ENCODE measurements around the gene ZBTB20. TPM values are rescaled to one million over a fixed set of nuclear protein-coding genes. Genes with fewer than 3 reads are reported as not detected.

Gene ZBTB20
- total and polyA plus RNA-seq, 10 of the 15 experiments (the other 5 are each of a cell fraction or from before 2014, with no cell fraction given), result 0.20 to 5.5 (median 2.2) TPM

GRCh38 chr3:115099134-115099985, 47.7 kb downstream of the ZBTB20 start:
- no peaks in the 10 kb centered on the region for H3K27me3 ChIP-seq (replicated peaks in 1 of 2; ENCODE audit: control insufficient read depth in 2 of 2, insufficient read depth in 2 of 2, low read length in 1 of 2)
- no peaks in the 10 kb centered on the region for H3K9me3 ChIP-seq (replicated peaks; ENCODE audit: control insufficient read depth, insufficient read depth, low read length)
- peak overlapping the region; percentile 23; the same call in 1 of the 2 replicates for H3K4me3 ChIP-seq
- BruUV-seq (replicated peaks), result no TSS peak
- in situ Hi-C loops (cut with MboI), result loop anchor here (10.0 kb wide), 1 partner anchor 595 kb away; no protein-coding TSS in a partner anchor
- H3K27ac ChIP-seq (ENCODE audit: control insufficient read depth, insufficient read depth), result no peak overlapping the region
- H4K20me1 ChIP-seq (ENCODE audit: control insufficient read depth, insufficient read depth), result no peaks in the 10 kb centered on the region
- no peak for FAIRE-seq
- ChIA-PET POLR2A (no interaction called here), RAD21 (ENCODE audit: unreplicated experiment) (no interaction called here), SMC1A (ENCODE audit: uncharacterized antibody, unreplicated experiment) (interaction anchor here (0.7 to 1.1 kb wide), 2 partner anchors 44 to 640 kb away, joined by 3 to 4 read pairs; no protein-coding TSS in a partner anchor), CTCF (interaction anchor here (0.6 to 1.3 kb wide), 2 partner anchors 16 to 838 kb away, joined by 3 read pairs; no protein-coding TSS in a partner anchor)
- intact Hi-C loops (cut with micrococcal nuclease; ENCODE audit: unreplicated experiment), result loop anchor here (10.0 kb wide), 1 partner anchor 715 kb away; no protein-coding TSS in a partner anchor
- no peak for ATAC-seq
- TF ChIP-seq EZH2 (IDR thresholded peaks at IDR 0.05; ENCODE audit: borderline replicate concordance, control insufficient read depth, low read depth, low read length) (no peak), CREM (IDR thresholded peaks at IDR 0.05; ENCODE audit: low read depth) (no peak), E4F1 (IDR thresholded peaks at IDR 0.05; ENCODE audit: borderline replicate concordance, partially characterized antibody) (no peak), NR2C2 (IDR thresholded peaks at IDR 0.05; ENCODE audit: borderline replicate concordance, control insufficient read depth, insufficient read length, low read depth) (no peak), CTCF (IDR thresholded peaks at IDR 0.05 in 2 of 3, conservative IDR thresholded peaks at IDR 0.05 in 1 of 3; ENCODE audit: control insufficient read depth in 2 of 3, extremely low read depth in 1 of 3, insufficient read depth in 1 of 3, low read depth in 3 of 3, low read length in 3 of 3) (no peak), POLR2AphosphoS5 (IDR thresholded peaks at IDR 0.05; ENCODE audit: low read length) (no peak), FOXK2 (IDR thresholded peaks at IDR 0.05) (no peak), HDGF (IDR thresholded peaks at IDR 0.05) (no peak), MEF2A (IDR thresholded peaks at IDR 0.05; ENCODE audit: insufficient read depth, low read depth, low read length) (no peak)
- TF ChIP-seq, protein P1, sequence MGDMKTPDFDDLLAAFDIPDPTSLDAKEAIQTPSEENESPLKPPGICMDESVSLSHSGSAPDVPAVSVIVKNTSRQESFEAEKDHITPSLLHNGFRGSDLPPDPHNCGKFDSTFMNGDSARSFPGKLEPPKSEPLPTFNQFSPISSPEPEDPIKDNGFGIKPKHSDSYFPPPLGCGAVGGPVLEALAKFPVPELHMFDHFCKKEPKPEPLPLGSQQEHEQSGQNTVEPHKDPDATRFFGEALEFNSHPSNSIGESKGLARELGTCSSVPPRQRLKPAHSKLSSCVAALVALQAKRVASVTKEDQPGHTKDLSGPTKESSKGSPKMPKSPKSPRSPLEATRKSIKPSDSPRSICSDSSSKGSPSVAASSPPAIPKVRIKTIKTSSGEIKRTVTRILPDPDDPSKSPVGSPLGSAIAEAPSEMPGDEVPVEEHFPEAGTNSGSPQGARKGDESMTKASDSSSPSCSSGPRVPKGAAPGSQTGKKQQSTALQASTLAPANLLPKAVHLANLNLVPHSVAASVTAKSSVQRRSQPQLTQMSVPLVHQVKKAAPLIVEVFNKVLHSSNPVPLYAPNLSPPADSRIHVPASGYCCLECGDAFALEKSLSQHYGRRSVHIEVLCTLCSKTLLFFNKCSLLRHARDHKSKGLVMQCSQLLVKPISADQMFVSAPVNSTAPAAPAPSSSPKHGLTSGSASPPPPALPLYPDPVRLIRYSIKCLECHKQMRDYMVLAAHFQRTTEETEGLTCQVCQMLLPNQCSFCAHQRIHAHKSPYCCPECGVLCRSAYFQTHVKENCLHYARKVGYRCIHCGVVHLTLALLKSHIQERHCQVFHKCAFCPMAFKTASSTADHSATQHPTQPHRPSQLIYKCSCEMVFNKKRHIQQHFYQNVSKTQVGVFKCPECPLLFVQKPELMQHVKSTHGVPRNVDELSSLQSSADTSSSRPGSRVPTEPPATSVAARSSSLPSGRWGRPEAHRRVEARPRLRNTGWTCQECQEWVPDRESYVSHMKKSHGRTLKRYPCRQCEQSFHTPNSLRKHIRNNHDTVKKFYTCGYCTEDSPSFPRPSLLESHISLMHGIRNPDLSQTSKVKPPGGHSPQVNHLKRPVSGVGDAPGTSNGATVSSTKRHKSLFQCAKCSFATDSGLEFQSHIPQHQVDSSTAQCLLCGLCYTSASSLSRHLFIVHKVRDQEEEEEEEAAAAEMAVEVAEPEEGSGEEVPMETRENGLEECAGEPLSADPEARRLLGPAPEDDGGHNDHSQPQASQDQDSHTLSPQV (IDR thresholded peaks at IDR 0.05), result no peak
- H2AFZ ChIP-seq (ENCODE audit: control insufficient read depth, low read depth, low read length), result peak overlapping the region; percentile 39
- no peaks in the 10 kb centered on the region for H3K36me3 ChIP-seq (ENCODE audit: control insufficient read depth in 2 of 2, insufficient read depth in 2 of 2, low read length in 1 of 2)
- DNase-seq (ENCODE audit: low read depth, low spot score), result no peak
- H3K4me2 ChIP-seq (ENCODE audit: control insufficient read depth, insufficient read depth), result peak overlapping the region; percentile 71; the same call in 1 of the 2 replicates
- no peaks in the 10 kb centered on the region for H3K79me2 ChIP-seq (ENCODE audit: control insufficient read depth, insufficient read depth, low read length)
- 78% methylated on average over 3 of the region's 3 CpGs for WGBS (ENCODE audit: insufficient coverage, insufficient replicate concordance, low lambda C conversion rate, missing lambda C conversion rate)
- no peaks in the 10 kb centered on the region for H3K4me1 ChIP-seq (ENCODE audit: control insufficient read depth, insufficient read depth, low read length)
- H3K9ac ChIP-seq (ENCODE audit: control insufficient read depth, insufficient read depth, low read length), result no peak overlapping the region
